Heart right ventricle (tissue), 16 donors: Measurements from ENCODE around the gene RPL3. TPM values are rescaled to one million over a fixed set of nuclear protein-coding genes. Genes with fewer than 3 reads are reported as not detected.

Experiments used
- ATAC-seq, 8 donors: fragments of 200-7000 bp; cut with Tn5 transposase; one replicate each; pipeline ENCODE4 v1.9.1; 2020; ENCODE audit warnings: mild to moderate bottlenecking in 8 of 8, moderate library complexity in 8 of 8, moderate number of reproducible peaks in 1 of 8
- DNase-seq, 2 donors: peaks; one replicate each; pipeline ENCODE4 v3.0.0-alpha.2; 2020
- H3K27ac ChIP-seq, 10 donors: fragments of 200-600 bp; sonication (generic) in 2 of 10; one replicate each; pipeline versions ENCODE4 v1.5.0 to v1.8.0; 2020 to 2022; ENCODE audit warnings: mild to moderate bottlenecking in 3 of 10
- H3K27me3 ChIP-seq, 7 donors: fragments of 200-600 bp; one replicate each; pipeline ENCODE4 v1.8.0; 2021 to 2022; ENCODE audit warnings: mild to moderate bottlenecking in 2 of 7
- H3K36me3 ChIP-seq, 9 donors: fragments of 200-600 bp; sonication (generic) in 1 of 9; one replicate each; pipeline versions ENCODE4 v1.5.0 to v1.8.0; 2020 to 2022; ENCODE audit warnings: mild to moderate bottlenecking in 2 of 9
- H3K4me1 ChIP-seq, 9 donors: fragments of 200-600 bp; sonication (generic) in 1 of 9; one replicate each; pipeline versions ENCODE4 v1.5.0 to v1.8.0; 2020 to 2022; ENCODE audit warnings: mild to moderate bottlenecking in 4 of 9
- H3K4me3 ChIP-seq, 10 donors: fragments of 200-600 bp; sonication (generic) in 2 of 10; one replicate each; pipeline versions ENCODE4 v1.5.0 to v1.8.0; 2020 to 2022; ENCODE audit warnings: mild to moderate bottlenecking in 7 of 10, moderate library complexity in 2 of 10
- H3K9me3 ChIP-seq, 11 donors: fragments of 200-600 bp in 10 of 11; sonication (generic) in 2 of 11; one replicate each; pipeline versions ENCODE4 v1.5.0 to v1.8.0; 2013 to 2022; ENCODE audit warnings: mild to moderate bottlenecking in 2 of 11, control low read depth in 1 of 11, moderate library complexity in 1 of 11
- WGBS, 2 donors: extraction: QIAGEN DNeasy Blood & Tissue Kit; methylation state at CpG; one replicate each; pipeline ENCODE4 v1.1.7; 2013; ENCODE audit warnings: inconsistent platforms in 1 of 2; 5-methylcytosine and 5-hydroxymethylcytosine counted together
- intact Hi-C, 10 donors: fragments of 100-400 bp; cut with DNase I; formaldehyde crosslinking; loops; one replicate each; pipeline versions ENCODE4 v1.11.1 to v1.14.2; 2022
- polyA plus RNA-seq, 2 donors: library from polyadenylated mRNA; stranded (reverse); fragments of 200-250 nt; gene quantifications; one replicate each; pipeline ENCODE4 v1.2.3, GENCODE V29; 2013
- total RNA-seq, 10 donors: library from RNA; stranded (reverse); fragmentation: NEBNext Ultra II Directional in 3 of 10; extraction: Animal tissue kit (Norgen Biotek cat#: 25700) in 3 of 10; gene quantifications; one replicate each; pipeline versions ENCODE4 v1.2.1 to v1.2.4, GENCODE V29; 2021 to 2023
- TF ChIP-seq, protein P1 (sequence below), 9 donors: fragments of 200-600 bp; sonication (generic) in 2 of 9; IDR thresholded peaks; one replicate each; pipeline versions ENCODE4 v1.5.0 to v1.8.0; 2021 to 2022; ENCODE audit warnings: antibody characterized with exemption in 9 of 9, mild to moderate bottlenecking in 5 of 9, moderate library complexity in 1 of 9
- donor health status: Arrhythmogenic right ventricular cardiomyopathy.
- donor health status: ischemic (EF 13 %, LVEDD 7.1; RV severe dilation, severe dysfunction).
- donor health status: healthy with polysubstance abuse.
- donor health status: DM: no; HTN: yes; CAD: no.
- donor health status: DM: no; HTN: no; CAD: no.
- donor health status: ischemic (EF 25% LVEDD 6.9; RV normal size, moderate dysfunction).
- donor health status: ischemic (EF 25% LVEDD 5.7; RV mildly dilated, moderate dysfunction).
- donor health status: healthy.
- donor health status: DM: yes; HTN: yes; CAD: no.
- donor health status: Ischemic cardiomyopathy.
- donor health status: ischemic (EF 35%, LVEDD 5.7; RV mildly dilated, moderate dysfunction).
- donor health status: nonischemic (EF 11% LVEDD 7.7; RV severe dilation, severe dysfunction).
- donor health status: DM: yes; HTN: yes; CAD: no.
- donor health status: PGD.
- donor health status: ischemic (EF 29% LVEDD 5.4; RV normal size, mild dysfunction).
- donor health status: nonischemic (EF 23%, LVEDD 6.1; RV moderate dilation, normal function).

Gene RPL3
- total and polyA plus RNA-seq, 12 donors, result 215 to 1,621 (median 332) TPM

DNA sequence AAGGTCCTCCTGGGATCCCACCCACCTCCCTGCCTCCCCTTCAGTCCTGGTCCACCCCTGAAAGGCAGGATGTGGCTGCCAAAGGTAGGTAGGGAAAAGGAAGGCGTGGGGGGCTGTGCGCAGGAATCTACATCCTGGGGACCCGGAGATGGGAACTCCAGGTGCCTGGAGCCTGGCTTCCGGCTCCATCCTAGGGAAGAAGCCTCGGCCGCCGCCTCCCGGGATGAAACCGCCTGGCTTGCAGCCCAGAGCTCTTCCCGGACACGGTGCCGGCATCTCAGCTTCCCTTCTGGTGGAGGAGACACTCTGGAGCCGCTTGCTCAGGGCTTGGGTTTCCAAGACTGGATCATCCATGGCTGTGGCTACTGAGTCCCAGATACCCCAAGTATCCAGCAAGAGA is 41.4 kb downstream of the RPL3 start:
- 34 to 38% methylated on average over 13 of the region's 13 CpGs for WGBS, 2 donors
- Histone ChIP-seq H3K4me3 (peak overlapping the region in 1 of 10 donors; percentile 12), H3K4me1 (peaks cover 5 to 68% (median 53%) of the 10 kb centered on the region in 9 donors), H3K27ac (peak overlapping the region in 9 of 10 donors; percentile 52 to 89 (median 77)), H3K36me3 (no peaks in the 10 kb centered on the region), H3K9me3 (peaks cover 0 to 9% (median 0%) of the 10 kb centered on the region in 11 donors), H3K27me3 (no peaks in the 10 kb centered on the region)
- DNase-seq, result peak; percentile 71 to 75
- TF ChIP-seq, protein P1, sequence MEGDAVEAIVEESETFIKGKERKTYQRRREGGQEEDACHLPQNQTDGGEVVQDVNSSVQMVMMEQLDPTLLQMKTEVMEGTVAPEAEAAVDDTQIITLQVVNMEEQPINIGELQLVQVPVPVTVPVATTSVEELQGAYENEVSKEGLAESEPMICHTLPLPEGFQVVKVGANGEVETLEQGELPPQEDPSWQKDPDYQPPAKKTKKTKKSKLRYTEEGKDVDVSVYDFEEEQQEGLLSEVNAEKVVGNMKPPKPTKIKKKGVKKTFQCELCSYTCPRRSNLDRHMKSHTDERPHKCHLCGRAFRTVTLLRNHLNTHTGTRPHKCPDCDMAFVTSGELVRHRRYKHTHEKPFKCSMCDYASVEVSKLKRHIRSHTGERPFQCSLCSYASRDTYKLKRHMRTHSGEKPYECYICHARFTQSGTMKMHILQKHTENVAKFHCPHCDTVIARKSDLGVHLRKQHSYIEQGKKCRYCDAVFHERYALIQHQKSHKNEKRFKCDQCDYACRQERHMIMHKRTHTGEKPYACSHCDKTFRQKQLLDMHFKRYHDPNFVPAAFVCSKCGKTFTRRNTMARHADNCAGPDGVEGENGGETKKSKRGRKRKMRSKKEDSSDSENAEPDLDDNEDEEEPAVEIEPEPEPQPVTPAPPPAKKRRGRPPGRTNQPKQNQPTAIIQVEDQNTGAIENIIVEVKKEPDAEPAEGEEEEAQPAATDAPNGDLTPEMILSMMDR (IDR thresholded peaks at IDR 0.05), result peak in 1 of 9 donors; percentile 27
- intact Hi-C loops, result loop anchor here in 1 of 10 donors (2.0 kb wide), 1 partner anchor 23 kb away; no protein-coding TSS in a partner anchor
- ATAC-seq, result peak; percentile 49 to 82 (median 66)

DNA sequence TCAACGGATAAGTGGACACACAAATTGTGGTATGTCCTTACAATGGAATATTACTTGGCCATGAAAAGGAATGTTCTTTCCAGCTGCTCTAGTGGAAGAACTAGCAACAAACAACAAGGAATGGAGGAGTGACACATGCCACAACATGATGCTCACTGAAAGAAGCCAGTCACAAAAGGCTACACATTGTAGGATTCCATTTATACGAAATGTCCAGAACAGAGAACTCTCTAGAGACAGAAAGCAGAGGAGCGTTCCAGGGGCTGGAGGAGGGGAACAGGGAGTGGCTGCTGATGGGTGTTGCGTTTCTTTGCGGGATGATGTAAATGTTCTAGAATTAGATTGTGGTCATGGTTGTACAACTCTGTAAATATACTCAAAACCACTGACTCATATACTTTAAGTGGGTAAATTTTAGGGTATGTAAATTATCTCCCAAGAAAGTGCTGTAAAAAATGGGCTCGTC is 42.2 kb downstream of the RPL3 start:
- TF ChIP-seq, protein P1 (IDR thresholded peaks at IDR 0.05), result no peak
- Histone ChIP-seq H3K36me3 (no peaks in the 10 kb centered on the region), H3K27me3 (no peaks in the 10 kb centered on the region), H3K4me3 (no peak overlapping the region), H3K4me1 (peaks cover 3 to 59% (median 45%) of the 10 kb centered on the region in 9 donors), H3K9me3 (peaks cover 0 to 9% (median 0%) of the 10 kb centered on the region in 11 donors), H3K27ac (peak overlapping the region in 9 of 10 donors; percentile 52 to 89 (median 72))
- DNase-seq (no peak), ATAC-seq (peak in 1 of 8 donors; percentile 22)
- WGBS, 2 donors, result 60 to 63% methylated on average over 6 of the region's 6 CpGs
- intact Hi-C loops, result no loop called here

DNA sequence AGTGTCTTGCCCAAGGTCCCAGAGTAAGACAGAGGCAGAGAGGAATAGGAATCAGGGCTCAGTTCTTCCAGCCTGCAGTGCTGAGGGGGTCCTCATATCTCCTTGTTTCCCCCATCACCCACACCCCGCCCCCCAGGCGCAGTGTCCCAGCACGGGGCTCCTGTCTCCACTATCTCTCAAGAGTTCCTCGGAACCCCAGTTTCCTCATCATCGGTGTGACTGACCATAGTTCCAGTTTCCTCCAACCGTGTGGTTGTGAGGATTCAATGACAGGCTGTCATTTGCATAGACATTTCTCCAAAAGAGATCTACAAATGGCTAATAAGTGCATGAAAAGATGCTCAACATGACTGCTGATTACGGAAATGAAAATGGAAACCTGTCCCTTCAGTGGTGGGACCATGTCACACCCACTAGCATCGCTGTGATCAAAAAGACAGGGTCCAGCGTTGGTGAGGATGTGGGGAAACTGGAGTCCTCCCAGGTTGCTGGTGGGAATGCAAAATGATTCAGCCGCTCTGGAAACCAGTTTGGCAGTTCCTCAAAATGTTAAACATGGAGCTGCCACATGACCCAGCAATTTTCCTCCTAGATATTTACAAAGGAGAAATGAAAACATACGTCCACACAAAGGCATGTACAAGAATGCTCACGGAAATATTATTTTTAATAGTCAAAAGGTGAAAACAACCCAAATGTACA is 42.8 kb downstream of the RPL3 start:
- H3K36me3 ChIP-seq, result no peaks in the 10 kb centered on the region
- ATAC-seq (no peak), DNase-seq (no peak)
- peak overlapping the region in 5 of 10 donors; percentile 64 to 89 (median 72) for H3K27ac ChIP-seq
- H3K4me1 ChIP-seq, result peaks cover 3 to 53% (median 39%) of the 10 kb centered on the region in 9 donors
- peaks cover 0 to 9% (median 0%) of the 10 kb centered on the region in 11 donors for H3K9me3 ChIP-seq
- intact Hi-C loops, result no loop called here
- H3K4me3 ChIP-seq, result no peak overlapping the region
- no peaks in the 10 kb centered on the region for H3K27me3 ChIP-seq
- WGBS, 2 donors, result 85 to 87% methylated on average over 12 of the region's 12 CpGs
- TF ChIP-seq, protein P1 (IDR thresholded peaks at IDR 0.05), result no peak

DNA sequence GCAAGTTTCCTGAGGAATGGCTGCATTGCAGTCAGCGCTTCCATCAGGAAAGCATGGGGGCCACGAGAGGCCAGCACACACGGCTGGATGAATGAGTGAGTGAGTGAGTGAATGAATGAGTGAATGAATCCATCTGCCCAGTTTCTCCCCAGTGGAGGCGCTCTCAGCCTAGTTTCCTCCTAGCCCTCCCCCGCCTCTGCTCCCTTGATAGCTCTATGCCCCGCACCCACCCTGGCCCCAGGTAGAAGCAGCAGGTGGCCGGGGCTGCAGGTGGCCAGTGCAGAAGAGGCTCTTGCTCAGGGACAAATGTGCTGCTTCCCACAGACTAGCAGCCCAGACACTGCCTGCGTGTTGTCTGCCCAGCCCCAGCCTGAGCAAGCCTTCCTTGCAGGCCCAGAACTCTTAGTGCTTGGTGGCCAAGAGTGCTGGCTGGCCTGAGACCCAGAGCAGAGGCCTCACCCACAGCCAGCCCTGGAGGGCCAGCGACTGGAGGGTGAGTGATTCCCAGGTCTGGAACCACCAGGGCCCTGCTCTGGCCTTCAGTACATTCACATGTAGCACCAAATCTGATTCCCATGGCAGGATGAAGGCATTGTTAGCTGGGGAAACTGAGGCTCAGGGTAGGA is 43.5 kb downstream of the RPL3 start:
- DNase-seq, result no peak
- ATAC-seq, result no peak
- H3K4me1 ChIP-seq, result peaks cover 3 to 47% (median 32%) of the 10 kb centered on the region in 9 donors
- WGBS, 2 donors, result 84 to 85% methylated on average over 9 of the region's 9 CpGs
- no peaks in the 10 kb centered on the region for H3K27me3 ChIP-seq
- TF ChIP-seq, protein P1 (IDR thresholded peaks at IDR 0.05), result no peak
- H3K4me3 ChIP-seq, result no peak overlapping the region
- peaks cover 0 to 15% (median 3%) of the 10 kb centered on the region in 11 donors for H3K9me3 ChIP-seq
- peak overlapping the region in 4 of 10 donors; percentile 9 to 89 (median 78) for H3K27ac ChIP-seq
- intact Hi-C loops, result no loop called here
- no peaks in the 10 kb centered on the region for H3K36me3 ChIP-seq
